NCI-H2107 (cell line): Measurements from ENCODE around the gene TPR.
A peak's percentile ranks its signal among the peaks of the same experiment; 100 is the strongest.
"Not testable (repeated sequence)": the region's sequence is repeated elsewhere in the genome, so short reads cannot be mapped to it uniquely, and the experiment has no call there.

Source experiments
- DNase-seq: peaks from one replicate; lab custom pipeline; 2025; lab: John Stamatoyannopoulos, UW

The TPR gene

GRCh38 chr1:186375152-186375928 lies at the start of gene TPR, which contains the start of gene ODR4:
TSS of gene TPR (minus strand) at chr1:186375253. CDS start at chr1:186375028, 225 bp downstream.
TSS of gene ODR4 (plus strand) at chr1:186375838. CDS start at chr1:186379786, 3,948 bp downstream.
- peak; percentile 99 for DNase-seq

GRCh38 chr1:186424539-186424938 lies 49.5 kb upstream of the TPR start:
- DNase-seq: no peak

- no peak for DNase-seq
These were observed 46.4 kb upstream of the TPR start for GRCh38 chr1:186421446-186421845.

- no peak for DNase-seq
These were observed 45.9 kb upstream of the TPR start for GRCh38 chr1:186420923-186421322.

GRCh38 chr1:186420311-186420710 lies 45.3 kb upstream of the TPR start:
- DNase-seq: no peak

GRCh38 chr1:186418503-186418902 lies 43.5 kb upstream of the TPR start:
- DNase-seq: no peak

GRCh38 chr1:186413319-186413718 lies 38.3 kb upstream of the TPR start:
- no peak for DNase-seq

GRCh38 chr1:186409091-186409490 lies 34.0 kb upstream of the TPR start:
- no peak for DNase-seq

- no peak for DNase-seq
These were observed 29.5 kb upstream of the TPR start for GRCh38 chr1:186404454-186405051.

GRCh38 chr1:186403632-186404031 lies 28.6 kb upstream of the TPR start:
- DNase-seq: no peak

- DNase-seq: not testable (repeated sequence)
These were observed 26.4 kb upstream of the TPR start for GRCh38 chr1:186401446-186401845.

- not testable (repeated sequence) for DNase-seq
These were observed 17.7 kb upstream of the TPR start for GRCh38 chr1:186392711-186393110.

GRCh38 chr1:186391841-186392240 lies 16.8 kb upstream of the TPR start:
- DNase-seq: no peak

GRCh38 chr1:186390925-186391324 lies 15.9 kb upstream of the TPR start:
- DNase-seq: no peak

GRCh38 chr1:186386725-186387383 lies 11.8 kb upstream of the TPR start:
- no peak for DNase-seq

- no peak for DNase-seq
These were observed 871 bp upstream of the TPR start for GRCh38 chr1:186375929-186376319.

GRCh38 chr1:186374303-186375151 lies 526 bp downstream of the TPR start:
- DNase-seq: no peak

- DNase-seq: not testable (repeated sequence)
These were observed 27.0 kb downstream of the TPR start for GRCh38 chr1:186347837-186348691.

GRCh38 chr1:186340772-186341171 lies 34.3 kb downstream of the TPR start:
- DNase-seq: no peak

GRCh38 chr1:186337554-186337953 lies 37.5 kb downstream of the TPR start:
- DNase-seq: no peak

GRCh38 chr1:186330758-186331157 lies 44.3 kb downstream of the TPR start:
- no peak for DNase-seq
